Esophagus squamous epithelium (tissue), 5 donors: ENCODE data around the gene MAP1LC3B. TPM values are rescaled to one million over a fixed set of nuclear protein-coding genes. Genes with fewer than 3 reads are reported as not detected.

ENCODE experiments used
- DNase-seq: peaks from one replicate; lab custom pipeline; 2025; lab: John Stamatoyannopoulos, UW
- H3K27ac ChIP-seq, 4 donors: fragments of 200-600 bp; sonication (generic); one replicate each; pipeline ENCODE4 v1.5.1; 2016 to 2019; ENCODE audit warnings: mild to moderate bottlenecking in 1 of 4
- H3K27me3 ChIP-seq, 4 donors: fragments of 200-600 bp; sonication (generic); 1 replicate in 3 of 4; 2 replicates in 1 of 4; pipeline versions ENCODE4 v1.5.1 to v1.6.0; 2017 to 2021; ENCODE audit warnings: antibody characterized with exemption in 1 of 4
- H3K36me3 ChIP-seq, 3 donors: fragments of 200-600 bp; sonication (generic); one replicate each; pipeline ENCODE4 v1.5.1; 2016 to 2019
- H3K4me1 ChIP-seq, 3 donors: fragments of 200-600 bp; sonication (generic); one replicate each; pipeline ENCODE4 v1.5.1; 2017 to 2019
- H3K4me3 ChIP-seq, 4 donors: fragments of 200-600 bp; sonication (generic); 1 replicate in 3 of 4; 2 replicates in 1 of 4; pipeline ENCODE4 v1.5.1; 2016 to 2019; ENCODE audit warnings: mild to moderate bottlenecking in 2 of 4, moderate library complexity in 1 of 4
- H3K9me3 ChIP-seq, 3 donors: fragments of 200-600 bp; sonication (generic); one replicate each; pipeline ENCODE4 v1.5.1; 2016 to 2019
- CTCF ChIP-seq, 6 experiments: fragments of 450-650 bp in 4 of 6; fragments of 200-600 bp in 2 of 6; sonication (generic) in 2 of 6; IDR thresholded peaks; one replicate each; pipeline ENCODE4 v1.5.1; 2016 to 2019; ENCODE audit warnings: antibody characterized with exemption in 6 of 6, mild to moderate bottlenecking in 4 of 6, moderate library complexity in 4 of 6
- POLR2A ChIP-seq, 4 donors: fragments of 450-650 bp; IDR thresholded peaks; one replicate each; pipeline ENCODE4 v1.6.1; 2017; ENCODE audit warnings: antibody characterized with exemption in 4 of 4, mild to moderate bottlenecking in 4 of 4, moderate library complexity in 3 of 4
- WGBS, 2 donors: methylation state at CpG; one replicate each; pipeline ENCODE4 v1.1.5; 2018; 5-methylcytosine and 5-hydroxymethylcytosine counted together
- intact Hi-C: fragments of 100-400 bp; cut with DNase I; formaldehyde crosslinking; loops from one replicate; pipeline ENCODE4 v1.15.0; 2022
- total RNA-seq, 4 donors: library from RNA; depleted of rRNA; stranded (reverse); fragments of >200 nt; gene quantifications; one replicate each; pipeline ENCODE4 v1.1.0, GENCODE V29; 2016
- donor health status: DM: yes; HTN: yes; CAD: no.

MAP1LC3B gene
- total RNA-seq, 4 donors from 2014 or later, result 14.2 to 38.0 (median 24.4) TPM

- H3K36me3 ChIP-seq, result peaks cover 0 to 57% (median 0%) of the 10 kb centered on the region in 3 donors
- TF ChIP-seq CTCF (IDR thresholded peaks at IDR 0.05) (no peak), POLR2A (IDR thresholded peaks at IDR 0.05) (no peak)
- H3K4me1 ChIP-seq, result peaks cover 3 to 65% (median 31%) of the 10 kb centered on the region in 3 donors
- H3K9me3 ChIP-seq, result no peaks in the 10 kb centered on the region
- no peaks in the 10 kb centered on the region for H3K27me3 ChIP-seq
- no peak overlapping the region for H3K4me3 ChIP-seq
- 13 to 71% methylated on average over 2 to 7 of the region's 7 CpGs for WGBS, 2 donors
- H3K27ac ChIP-seq, result peak overlapping the region; percentile 38 to 59 (median 46)
- no peak for DNase-seq
- intact Hi-C loops, result no loop called here
These were observed 39.8 kb downstream of the MAP1LC3B start for GRCh38 chr16:87431926-87432325.

DNA sequence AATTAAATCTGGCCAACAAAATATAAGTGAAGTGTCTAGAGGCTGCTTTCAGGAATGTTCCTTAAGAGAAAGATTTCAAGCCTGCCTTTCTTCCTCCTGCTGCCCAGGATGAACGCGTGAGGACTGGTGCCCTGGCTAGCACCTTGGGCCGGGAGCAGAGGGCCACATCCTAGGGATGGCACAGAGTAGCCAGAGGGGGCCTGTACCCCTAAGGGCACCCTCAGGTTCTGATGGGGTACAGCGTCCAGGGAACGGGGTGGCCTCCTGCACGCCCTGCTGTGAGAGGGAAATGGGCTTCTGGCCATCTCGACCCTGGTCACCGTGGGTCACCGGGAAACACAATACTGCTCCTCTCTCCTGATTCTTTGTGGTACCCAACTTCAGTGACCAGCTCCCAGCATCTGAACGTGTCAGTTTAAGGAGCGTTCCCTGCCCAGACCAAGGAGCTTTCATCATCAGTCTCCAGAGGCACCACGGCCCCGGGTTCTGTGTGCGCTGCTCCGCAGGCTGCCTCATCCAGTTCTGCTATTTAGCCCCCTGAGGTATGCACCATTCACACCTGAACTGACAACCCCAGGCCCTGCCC, 40.3 kb downstream of the MAP1LC3B start:
- no peaks in the 10 kb centered on the region for H3K27me3 ChIP-seq
- TF ChIP-seq CTCF (IDR thresholded peaks at IDR 0.05) (no peak), POLR2A (IDR thresholded peaks at IDR 0.05) (no peak)
- H3K36me3 ChIP-seq, result peaks cover 0 to 52% (median 0%) of the 10 kb centered on the region in 3 donors
- no peak for DNase-seq
- 92% methylated on average over 5 of the region's 15 CpGs; no CpG with 5 or more reads in 1 of the 2 donors for WGBS, 2 donors
- intact Hi-C loops, result no loop called here
- peak overlapping the region; percentile 27 to 59 (median 42) for H3K27ac ChIP-seq
- peaks cover 3 to 66% (median 31%) of the 10 kb centered on the region in 3 donors for H3K4me1 ChIP-seq
- no peak overlapping the region for H3K4me3 ChIP-seq
- no peaks in the 10 kb centered on the region for H3K9me3 ChIP-seq

GRCh38 chr16:87434146-87434667, 42.1 kb downstream of the MAP1LC3B start:
- 91 to 96% methylated on average over 16 to 18 of the region's 22 CpGs for WGBS, 2 donors
- Histone ChIP-seq H3K4me3 (no peak overlapping the region), H3K27ac (no peak overlapping the region), H3K36me3 (peaks cover 0 to 43% (median 0%) of the 10 kb centered on the region in 3 donors), H3K4me1 (peaks cover 3 to 60% (median 31%) of the 10 kb centered on the region in 3 donors), H3K27me3 (no peaks in the 10 kb centered on the region), H3K9me3 (no peaks in the 10 kb centered on the region)
- intact Hi-C loops, result no loop called here
- no peak for TF ChIP-seq POLR2A (IDR thresholded peaks at IDR 0.05)
- no peak for TF ChIP-seq CTCF (IDR thresholded peaks at IDR 0.05)
- no peak for DNase-seq

DNA sequence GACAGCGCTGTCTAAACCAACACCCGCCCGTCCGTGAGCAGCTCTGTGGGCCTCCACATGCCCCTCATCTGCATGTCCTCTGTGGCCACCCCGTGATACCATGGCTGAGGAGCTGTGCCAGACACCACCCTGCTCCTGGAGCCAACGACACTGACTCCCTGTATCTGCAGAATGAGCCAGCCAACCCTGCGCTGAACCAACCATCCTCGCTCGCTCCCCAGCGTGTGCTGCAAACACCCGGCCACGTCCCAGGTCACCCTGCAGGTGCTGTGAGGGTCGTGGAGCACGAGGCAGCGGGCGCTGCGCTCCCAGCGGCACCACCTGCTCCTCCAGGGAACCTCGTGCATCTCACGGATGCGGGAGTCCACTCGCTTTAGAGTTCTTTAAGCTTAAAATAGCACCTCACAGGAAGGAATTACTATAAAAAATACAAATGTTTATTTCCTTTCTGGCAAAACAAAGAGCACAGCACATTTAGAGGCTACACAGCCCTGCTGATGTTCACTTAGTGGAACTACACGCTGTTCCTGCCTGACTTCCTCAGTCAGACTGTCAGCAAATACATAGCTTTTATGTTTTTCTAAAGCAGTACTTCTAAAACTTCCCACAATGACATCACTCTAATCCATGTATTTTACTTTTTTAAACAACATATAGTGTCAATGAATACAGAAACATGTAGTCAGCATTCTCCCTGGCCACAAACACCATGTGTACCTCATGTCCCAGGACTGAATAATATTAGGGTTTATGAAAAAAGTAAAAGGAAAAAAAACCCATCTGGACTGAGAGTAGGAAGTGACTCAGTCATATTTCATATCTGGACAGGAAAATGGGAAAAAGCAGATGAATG, 43.5 kb downstream of the MAP1LC3B start:
- WGBS, 2 donors, result 61 to 63% methylated on average over 16 to 19 of the region's 23 CpGs
- Histone ChIP-seq H3K4me3 (peak overlapping the region in 1 of 4 donors; percentile 40), H3K27ac (peak overlapping the region in 3 of 4 donors; percentile 66 to 84 (median 78)), H3K4me1 (peaks cover 3 to 55% (median 31%) of the 10 kb centered on the region in 3 donors), H3K9me3 (no peaks in the 10 kb centered on the region), H3K27me3 (no peaks in the 10 kb centered on the region), H3K36me3 (peaks cover 0 to 29% (median 0%) of the 10 kb centered on the region in 3 donors)
- no peak for TF ChIP-seq POLR2A (IDR thresholded peaks at IDR 0.05)
- no peak for TF ChIP-seq CTCF (IDR thresholded peaks at IDR 0.05)
- DNase-seq, result no peak
- intact Hi-C loops, result no loop called here
